Activated CD4-positive, alpha-beta memory T cell treated with anti-CD3 and anti-CD28 coated beads for 36 hours (primary cell): Measurements from ENCODE around the gene SLC10A4. TPM values are rescaled to one million over a fixed set of nuclear protein-coding genes. Genes with fewer than 3 reads are reported as not detected.
"Not testable (repeated sequence)": the region's sequence is repeated elsewhere in the genome, so short reads cannot be mapped to it uniquely, and the experiment has no call there.

Experiments used
- CTCF ChIA-PET: fragments of 350-600 bp; sonication (Branson Sonifier 250); formaldehyde crosslinking; loops from one replicate; lab custom pipeline; 2021; ENCODE audit warnings: antibody characterized with exemption, inconsistent platforms; lab: Charles Lee
- POLR2A ChIA-PET: fragments of 350-600 bp; sonication (Branson Sonifier 250); formaldehyde crosslinking; loops from one replicate; lab custom pipeline; 2021; ENCODE audit warnings: antibody characterized with exemption; lab: Charles Lee
- DNase-seq: peaks from one replicate; pipeline ENCODE4 v3.0.0-alpha.2; 2020
- H3K27ac Mint-ChIP-seq: one replicate; pipeline ENCODE4 v1.8.0; 2021; ENCODE audit warnings: mixed read lengths
- H3K27me3 Mint-ChIP-seq: one replicate; pipeline ENCODE4 v1.8.0; 2021; ENCODE audit warnings: mixed read lengths
- H3K36me3 Mint-ChIP-seq: one replicate; pipeline ENCODE4 v1.8.0; 2021; ENCODE audit warnings: mixed read lengths
- H3K4me1 Mint-ChIP-seq: one replicate; pipeline ENCODE4 v1.8.0; 2021; ENCODE audit warnings: low read depth, mixed read lengths
- H3K4me3 Mint-ChIP-seq: one replicate; pipeline ENCODE4 v1.8.0; 2021; ENCODE audit warnings: mild to moderate bottlenecking, mixed read lengths
- H3K9me3 Mint-ChIP-seq: one replicate; pipeline ENCODE4 v1.8.0; 2021; ENCODE audit warnings: mixed read lengths
- intact Hi-C: fragments of 100-400 bp; cut with micrococcal nuclease; formaldehyde crosslinking; loops from one replicate; pipeline ENCODE4 v1.15.1; 2023
- total RNA-seq, 2 experiments: library from RNA; stranded (reverse); gene quantifications; one replicate each; pipeline ENCODE4 v1.2.3, GENCODE V29; 2021

The SLC10A4 gene, protein sequence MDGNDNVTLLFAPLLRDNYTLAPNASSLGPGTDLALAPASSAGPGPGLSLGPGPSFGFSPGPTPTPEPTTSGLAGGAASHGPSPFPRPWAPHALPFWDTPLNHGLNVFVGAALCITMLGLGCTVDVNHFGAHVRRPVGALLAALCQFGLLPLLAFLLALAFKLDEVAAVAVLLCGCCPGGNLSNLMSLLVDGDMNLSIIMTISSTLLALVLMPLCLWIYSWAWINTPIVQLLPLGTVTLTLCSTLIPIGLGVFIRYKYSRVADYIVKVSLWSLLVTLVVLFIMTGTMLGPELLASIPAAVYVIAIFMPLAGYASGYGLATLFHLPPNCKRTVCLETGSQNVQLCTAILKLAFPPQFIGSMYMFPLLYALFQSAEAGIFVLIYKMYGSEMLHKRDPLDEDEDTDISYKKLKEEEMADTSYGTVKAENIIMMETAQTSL
- total RNA-seq: not detected

DNA sequence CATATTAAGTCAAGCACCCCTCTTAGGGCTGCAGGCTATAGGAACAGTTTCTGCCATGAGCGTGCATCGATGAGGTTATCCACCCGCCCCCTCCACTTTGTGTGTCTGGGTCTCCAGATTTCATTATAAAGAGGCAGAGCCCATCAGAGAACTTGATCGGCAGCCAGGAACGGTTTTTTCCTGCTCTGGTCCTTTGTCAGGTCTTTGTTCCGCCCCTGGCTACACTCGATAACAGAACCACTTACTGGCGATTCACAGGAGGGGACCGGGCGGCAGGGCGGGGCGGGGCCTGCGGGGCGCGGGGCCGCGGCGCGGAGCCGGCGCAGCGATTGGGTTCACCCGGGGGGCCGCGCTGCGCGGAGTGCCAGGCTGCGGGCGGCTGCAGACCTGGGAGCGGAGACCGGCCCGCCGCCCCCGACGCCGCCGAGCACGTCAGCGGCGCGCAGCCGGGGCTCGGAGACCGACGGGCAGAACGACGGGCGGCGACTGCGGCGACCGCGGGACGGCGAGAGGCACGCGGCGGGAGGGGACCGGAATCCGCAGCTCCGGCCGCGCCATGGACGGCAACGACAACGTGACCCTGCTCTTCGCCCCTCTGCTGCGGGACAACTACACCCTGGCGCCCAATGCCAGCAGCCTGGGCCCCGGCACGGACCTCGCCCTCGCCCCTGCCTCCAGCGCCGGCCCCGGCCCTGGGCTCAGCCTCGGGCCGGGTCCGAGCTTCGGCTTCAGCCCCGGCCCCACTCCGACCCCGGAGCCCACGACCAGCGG lies at the start of gene SLC10A4:
Gene SLC10A4, plus strand, starts transcription at position 338 of the 771 bp plus-strand sequence. Its CDS starts 219 bp downstream, at position 557.
- Mint-ChIP-seq H3K4me3 (peak within 1 kb of the TSS; percentile 39), H3K27ac (no peak within 1 kb of the TSS), H3K9me3 (no peaks in the 10 kb centered on the region), H3K4me1 (peaks cover 11% of the 10 kb centered on the region), H3K27me3 (peaks cover 54% of the 10 kb centered on the region), H3K36me3 (peaks cover 2% of the 10 kb centered on the region)
- DNase-seq: peak; percentile 9
- POLR2A ChIA-PET: no interaction called here
- intact Hi-C loops: loop anchor here (10.0 kb wide), 1 partner anchor 48 kb away; no protein-coding TSS in a partner anchor
- CTCF ChIA-PET: no interaction called here

GRCh38 chr4:48436318-48436717 lies 46.8 kb upstream of the SLC10A4 start:
- POLR2A ChIA-PET: no interaction called here
- Mint-ChIP-seq H3K4me1 (peaks cover 8% of the 10 kb centered on the region), H3K27me3 (no peaks in the 10 kb centered on the region), H3K9me3 (no peaks in the 10 kb centered on the region), H3K27ac (no peak overlapping the region), H3K36me3 (no peaks in the 10 kb centered on the region), H3K4me3 (no peak overlapping the region)
- CTCF ChIA-PET: no interaction called here
- no peak for DNase-seq
- intact Hi-C loops: loop anchor here (10.0 kb wide), 1 partner anchor 48 kb away; the partner anchor contains the start of gene SLC10A4

DNA sequence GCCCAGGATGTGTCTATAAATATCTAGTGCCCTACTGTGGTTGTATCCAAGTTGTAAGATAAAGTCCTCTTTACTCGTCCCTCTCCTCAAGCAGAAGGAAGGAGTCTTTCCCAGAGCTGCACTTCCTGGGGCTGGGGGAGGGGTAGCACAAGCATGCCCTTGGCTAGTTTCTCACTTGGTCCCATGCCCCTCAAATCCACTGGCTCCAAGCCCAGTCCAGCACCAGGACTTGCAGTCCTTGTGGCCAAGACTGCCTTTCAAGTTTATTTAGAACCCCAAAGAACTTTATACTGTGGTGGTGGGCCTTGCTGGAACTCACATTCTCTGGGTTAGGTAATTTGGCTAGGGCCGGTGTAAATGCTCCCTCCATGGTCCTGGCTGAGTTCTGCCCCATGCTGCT lies 43.2 kb upstream of the SLC10A4 start:
- peaks cover 2% of the 10 kb centered on the region for H3K27me3 Mint-ChIP-seq
- ChIA-PET POLR2A (no interaction called here), CTCF (no interaction called here)
- intact Hi-C loops: loop anchor here (10.0 kb wide), 1 partner anchor 45 kb away; the partner anchor contains the start of gene SLC10A4
- no peaks in the 10 kb centered on the region for H3K9me3 Mint-ChIP-seq
- no peak overlapping the region for H3K27ac Mint-ChIP-seq
- no peaks in the 10 kb centered on the region for H3K4me1 Mint-ChIP-seq
- DNase-seq: no peak
- no peaks in the 10 kb centered on the region for H3K36me3 Mint-ChIP-seq
- no peak overlapping the region for H3K4me3 Mint-ChIP-seq

DNA sequence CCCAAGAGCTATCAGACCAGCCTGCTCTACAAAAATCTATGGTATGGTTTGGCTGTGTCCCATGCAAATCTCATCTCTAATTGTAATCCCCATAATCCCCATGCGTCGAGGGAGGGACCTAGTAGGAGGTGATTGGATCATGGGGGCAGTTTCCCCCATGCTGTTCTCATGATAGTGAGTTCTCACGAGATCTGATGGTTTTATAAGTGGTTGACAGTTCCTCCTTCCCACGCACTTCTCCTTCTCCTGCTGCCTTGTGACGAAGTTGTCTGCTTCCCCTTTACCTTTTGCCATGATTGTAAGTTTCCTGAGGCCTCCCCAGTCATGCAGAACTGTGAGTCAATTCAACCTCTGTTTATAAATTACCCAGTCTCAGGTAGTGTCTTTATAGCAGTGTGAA lies 42.2 kb upstream of the SLC10A4 start:
- H3K36me3 Mint-ChIP-seq, DNase-seq, CTCF ChIA-PET, POLR2A ChIA-PET, H3K27ac Mint-ChIP-seq, H3K9me3 Mint-ChIP-seq, intact Hi-C loops, H3K4me1 Mint-ChIP-seq, H3K4me3 Mint-ChIP-seq, H3K27me3 Mint-ChIP-seq: not testable (repeated sequence)

GRCh38 chr4:48445704-48446103 lies 37.4 kb upstream of the SLC10A4 start:
- no peak for DNase-seq
- H3K27me3 Mint-ChIP-seq: peaks cover 7% of the 10 kb centered on the region
- intact Hi-C loops: loop anchor here (1.0 to 2.0 kb wide), 2 partner anchors 101 to 518 kb away; no protein-coding TSS in a partner anchor
- ChIA-PET CTCF (interaction anchor here (1.0 to 1.7 kb wide), 4 partner anchors 39 to 517 kb away, joined by 3 to 4 read pairs (median 4); no protein-coding TSS in a partner anchor), POLR2A (no interaction called here)
- H3K36me3 Mint-ChIP-seq: no peaks in the 10 kb centered on the region
- no peaks in the 10 kb centered on the region for H3K4me1 Mint-ChIP-seq
- no peak overlapping the region for H3K4me3 Mint-ChIP-seq
- H3K9me3 Mint-ChIP-seq: no peaks in the 10 kb centered on the region
- no peak overlapping the region for H3K27ac Mint-ChIP-seq

DNA sequence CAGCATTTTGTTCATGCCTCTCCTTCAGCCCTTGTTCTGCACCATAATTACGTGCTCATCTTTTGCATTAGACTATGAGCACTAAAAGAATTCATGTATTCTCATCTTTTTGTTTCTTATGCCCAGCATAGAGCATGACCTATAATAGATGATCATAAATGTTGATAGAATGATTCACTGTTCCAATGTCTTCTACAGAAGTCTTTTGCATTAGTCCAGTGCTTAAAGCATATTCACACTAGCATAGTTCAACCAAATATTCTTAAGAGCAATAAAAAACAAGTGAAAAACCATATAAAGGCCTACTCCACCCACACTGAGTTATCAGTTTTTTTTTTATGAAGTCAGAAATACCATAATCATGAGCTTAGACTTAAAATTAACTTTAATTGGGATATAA lies 36.5 kb upstream of the SLC10A4 start:
- Mint-ChIP-seq H3K4me1 (no peaks in the 10 kb centered on the region), H3K36me3 (no peaks in the 10 kb centered on the region), H3K4me3 (no peak overlapping the region), H3K9me3 (no peaks in the 10 kb centered on the region), H3K27ac (no peak overlapping the region), H3K27me3 (peaks cover 8% of the 10 kb centered on the region)
- ChIA-PET POLR2A (no interaction called here), CTCF (interaction anchor here (0.6 to 1.7 kb wide), 7 partner anchors 12 to 516 kb away, joined by 3 to 7 read pairs (median 3); no protein-coding TSS in a partner anchor)
- DNase-seq: no peak
- intact Hi-C loops: no loop called here

GRCh38 chr4:48449151-48449550 lies 34.0 kb upstream of the SLC10A4 start:
- POLR2A ChIA-PET: no interaction called here
- H3K9me3 Mint-ChIP-seq: no peaks in the 10 kb centered on the region
- intact Hi-C loops: no loop called here

GRCh38 chr4:48450740-48451139 lies 32.4 kb upstream of the SLC10A4 start:
- no peak overlapping the region for H3K27ac Mint-ChIP-seq
- no peaks in the 10 kb centered on the region for H3K4me1 Mint-ChIP-seq
- peaks cover 7% of the 10 kb centered on the region for H3K27me3 Mint-ChIP-seq
- ChIA-PET CTCF (no interaction called here), POLR2A (no interaction called here)
- no peak overlapping the region for H3K4me3 Mint-ChIP-seq
- intact Hi-C loops: no loop called here
- DNase-seq: no peak
- H3K36me3 Mint-ChIP-seq: no peaks in the 10 kb centered on the region
- no peaks in the 10 kb centered on the region for H3K9me3 Mint-ChIP-seq

More at GRCh38 chr4:48449151-48449550, 34.0 kb upstream of the SLC10A4 start:
- Mint-ChIP-seq H3K27me3 (peaks cover 7% of the 10 kb centered on the region), H3K4me1 (no peaks in the 10 kb centered on the region), H3K4me3 (no peak overlapping the region), H3K36me3 (no peaks in the 10 kb centered on the region), H3K27ac (no peak overlapping the region)
- no peak for DNase-seq
- CTCF ChIA-PET: no interaction called here

DNA sequence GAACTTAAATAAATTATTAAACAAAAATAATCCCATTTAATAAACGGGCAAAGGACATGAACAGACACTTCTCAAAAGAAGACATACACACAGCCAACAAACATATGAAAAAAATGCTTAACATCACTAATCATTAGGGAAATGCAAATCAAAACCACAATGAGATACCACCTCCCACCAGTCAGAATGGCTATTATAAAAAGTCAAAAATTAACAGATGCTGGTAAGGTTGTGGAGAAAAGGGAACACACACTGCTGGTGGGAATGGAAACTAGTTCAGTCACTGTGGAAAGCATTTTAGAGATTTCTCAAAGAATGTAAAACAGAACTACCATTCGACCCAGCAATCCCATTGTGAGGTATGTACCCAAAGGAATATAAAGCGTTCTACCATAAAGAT lies 31.5 kb upstream of the SLC10A4 start:
- CTCF ChIA-PET, H3K36me3 Mint-ChIP-seq, intact Hi-C loops, H3K27me3 Mint-ChIP-seq, H3K9me3 Mint-ChIP-seq, H3K4me1 Mint-ChIP-seq, DNase-seq, H3K27ac Mint-ChIP-seq, POLR2A ChIA-PET, H3K4me3 Mint-ChIP-seq: not testable (repeated sequence)

- no peak overlapping the region for H3K27ac Mint-ChIP-seq
- CTCF ChIA-PET: interaction anchor here (1.6 kb wide), 1 partner anchor 124 kb away, joined by 4 read pairs; no protein-coding TSS in a partner anchor
- no peak for DNase-seq
- no peaks in the 10 kb centered on the region for H3K36me3 Mint-ChIP-seq
- no peaks in the 10 kb centered on the region for H3K4me1 Mint-ChIP-seq
- POLR2A ChIA-PET: no interaction called here
- intact Hi-C loops: no loop called here
- no peaks in the 10 kb centered on the region for H3K9me3 Mint-ChIP-seq
- H3K27me3 Mint-ChIP-seq: peaks cover 3% of the 10 kb centered on the region
- H3K4me3 Mint-ChIP-seq: no peak overlapping the region
Measured at GRCh38 chr4:48454591-48454990, 28.6 kb upstream of the SLC10A4 start.

- ChIA-PET POLR2A (no interaction called here), CTCF (no interaction called here)
- H3K27ac Mint-ChIP-seq: no peak overlapping the region
- H3K9me3 Mint-ChIP-seq: peaks cover 3% of the 10 kb centered on the region
- no peaks in the 10 kb centered on the region for H3K36me3 Mint-ChIP-seq
- H3K4me1 Mint-ChIP-seq: no peaks in the 10 kb centered on the region
- DNase-seq: no peak
- intact Hi-C loops: no loop called here
- H3K4me3 Mint-ChIP-seq: no peak overlapping the region
- H3K27me3 Mint-ChIP-seq: no peaks in the 10 kb centered on the region
Measured at GRCh38 chr4:48461000-48461399, 22.1 kb upstream of the SLC10A4 start.

GRCh38 chr4:48462363-48462762 lies 20.8 kb upstream of the SLC10A4 start:
- no peak overlapping the region for H3K27ac Mint-ChIP-seq
- H3K36me3 Mint-ChIP-seq: no peaks in the 10 kb centered on the region
- H3K4me1 Mint-ChIP-seq: no peaks in the 10 kb centered on the region
- CTCF ChIA-PET: interaction anchor here (0.7 kb wide), 1 partner anchor 18 kb away, joined by 3 read pairs; no protein-coding TSS in a partner anchor
- intact Hi-C loops: no loop called here
- H3K4me3 Mint-ChIP-seq: no peak overlapping the region
- peaks cover 3% of the 10 kb centered on the region for H3K9me3 Mint-ChIP-seq
- DNase-seq: no peak
- H3K27me3 Mint-ChIP-seq: no peaks in the 10 kb centered on the region
- POLR2A ChIA-PET: no interaction called here
